Activated effector memory CD4-positive, alpha-beta T cell treated with Interleukin-2 at 50 U/mL for 16 hours (primary cell): ENCODE results near the gene IL6ST.

ENCODE experiments used
- DNase-seq: peaks from one replicate; pipeline ENCODE4 v3.0.0-alpha.2; 2020

IL6ST gene

GRCh38 chr5:55885359-55885758 is 109.4 kb downstream of the IL6ST start:
- no peak for DNase-seq
